ENCODE results near the gene TRMT2B.
"Not testable (repeated sequence)": the region's sequence is repeated elsewhere in the genome, so short reads cannot be mapped to it uniquely, and the experiment has no call there.

TRMT2B gene

GRCh38 chrX:100995469-100995868, 56.4 kb downstream of the TRMT2B start:
- FAIRE-seq (no peak), DNase-seq (ENCODE audit: insufficient read length, low spot score) (no peak)
- TF ChIP-seq, protein P1, sequence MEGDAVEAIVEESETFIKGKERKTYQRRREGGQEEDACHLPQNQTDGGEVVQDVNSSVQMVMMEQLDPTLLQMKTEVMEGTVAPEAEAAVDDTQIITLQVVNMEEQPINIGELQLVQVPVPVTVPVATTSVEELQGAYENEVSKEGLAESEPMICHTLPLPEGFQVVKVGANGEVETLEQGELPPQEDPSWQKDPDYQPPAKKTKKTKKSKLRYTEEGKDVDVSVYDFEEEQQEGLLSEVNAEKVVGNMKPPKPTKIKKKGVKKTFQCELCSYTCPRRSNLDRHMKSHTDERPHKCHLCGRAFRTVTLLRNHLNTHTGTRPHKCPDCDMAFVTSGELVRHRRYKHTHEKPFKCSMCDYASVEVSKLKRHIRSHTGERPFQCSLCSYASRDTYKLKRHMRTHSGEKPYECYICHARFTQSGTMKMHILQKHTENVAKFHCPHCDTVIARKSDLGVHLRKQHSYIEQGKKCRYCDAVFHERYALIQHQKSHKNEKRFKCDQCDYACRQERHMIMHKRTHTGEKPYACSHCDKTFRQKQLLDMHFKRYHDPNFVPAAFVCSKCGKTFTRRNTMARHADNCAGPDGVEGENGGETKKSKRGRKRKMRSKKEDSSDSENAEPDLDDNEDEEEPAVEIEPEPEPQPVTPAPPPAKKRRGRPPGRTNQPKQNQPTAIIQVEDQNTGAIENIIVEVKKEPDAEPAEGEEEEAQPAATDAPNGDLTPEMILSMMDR (IDR thresholded peaks at IDR 0.05; ENCODE audit: insufficient read depth, missing control alignments): no peak

DNA sequence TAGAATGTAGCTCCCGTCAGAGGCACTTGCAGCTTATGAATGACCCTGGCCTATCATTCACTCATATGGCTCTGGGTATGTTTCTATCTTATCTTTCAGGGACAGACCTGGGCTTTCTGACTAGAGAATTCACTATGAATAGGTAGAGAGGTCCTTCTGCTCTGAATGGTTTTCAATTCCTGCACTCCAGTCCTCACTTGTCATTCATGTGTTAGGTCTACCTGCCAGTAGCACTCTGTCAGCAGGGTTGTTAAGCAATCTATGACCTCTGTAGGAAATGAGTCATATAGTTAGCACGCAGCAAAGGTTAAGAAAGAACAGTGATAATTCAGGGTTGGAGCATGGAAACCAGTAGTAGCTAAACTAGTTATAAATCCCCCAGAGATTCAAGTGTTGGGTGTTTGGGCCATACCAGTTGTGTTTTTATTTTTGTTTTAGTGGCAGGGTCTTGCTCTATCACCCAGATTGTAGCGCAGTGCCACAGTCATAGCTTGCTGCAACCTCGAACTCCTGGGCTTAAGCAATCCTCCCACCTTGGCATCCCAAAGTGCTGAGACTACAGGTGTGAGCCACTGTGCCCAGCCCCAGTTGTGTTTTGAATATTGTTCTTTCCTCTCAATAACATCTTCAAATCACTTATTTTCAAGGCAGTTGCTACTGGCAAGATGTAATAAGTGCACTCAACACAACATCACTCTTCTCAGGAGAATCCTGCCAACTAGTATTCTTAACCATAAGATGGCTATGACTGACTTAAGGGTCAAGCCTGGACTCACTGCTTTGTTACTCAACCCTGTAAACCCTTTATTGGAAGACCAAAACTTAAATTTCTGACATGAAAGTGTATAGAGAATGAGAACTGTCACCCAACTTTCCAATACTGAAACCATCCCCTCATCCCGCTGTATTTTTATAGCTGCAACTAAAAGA, 57.3 kb downstream of the TRMT2B start:
- FAIRE-seq (no peak), DNase-seq (ENCODE audit: insufficient read length, low spot score) (no peak)
- TF ChIP-seq, protein P1 (IDR thresholded peaks at IDR 0.05; ENCODE audit: insufficient read depth, missing control alignments): no peak

- no peak for DNase-seq (ENCODE audit: insufficient read length, low spot score)
- TF ChIP-seq, protein P1 (IDR thresholded peaks at IDR 0.05; ENCODE audit: insufficient read depth, missing control alignments): no peak
- no peak for FAIRE-seq
Measured at GRCh38 chrX:100990139-100990538, 61.8 kb downstream of the TRMT2B start.

DNA sequence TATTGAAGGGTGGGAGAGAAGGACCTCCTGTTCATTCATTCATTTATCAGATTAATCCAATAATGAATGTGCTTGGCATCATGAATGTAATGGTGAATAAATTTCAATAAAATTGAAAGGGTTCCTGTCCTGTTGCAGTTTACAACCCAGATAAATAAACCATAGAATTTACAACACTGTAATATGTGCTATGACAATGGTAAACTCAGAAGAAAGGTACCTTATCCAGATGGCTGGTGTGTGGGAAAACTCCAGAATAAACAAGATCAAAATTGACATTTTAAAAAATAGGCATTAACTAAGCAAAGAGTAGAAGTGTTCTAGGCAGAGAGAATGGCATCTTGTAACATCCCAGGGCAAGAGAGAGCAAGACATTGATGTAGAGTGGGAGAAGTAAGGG, 67.1 kb downstream of the TRMT2B start:
- TF ChIP-seq, protein P1 (IDR thresholded peaks at IDR 0.05; ENCODE audit: insufficient read depth, missing control alignments): no peak
- FAIRE-seq: no peak

GRCh38 chrX:100981498-100981845, 70.4 kb downstream of the TRMT2B start:
- DNase-seq (ENCODE audit: insufficient read length, low spot score); FAIRE-seq: not testable (repeated sequence)

More for the DNA sequence above, 67.1 kb downstream of the TRMT2B start:
- DNase-seq (ENCODE audit: insufficient read length, low spot score): no peak

DNA sequence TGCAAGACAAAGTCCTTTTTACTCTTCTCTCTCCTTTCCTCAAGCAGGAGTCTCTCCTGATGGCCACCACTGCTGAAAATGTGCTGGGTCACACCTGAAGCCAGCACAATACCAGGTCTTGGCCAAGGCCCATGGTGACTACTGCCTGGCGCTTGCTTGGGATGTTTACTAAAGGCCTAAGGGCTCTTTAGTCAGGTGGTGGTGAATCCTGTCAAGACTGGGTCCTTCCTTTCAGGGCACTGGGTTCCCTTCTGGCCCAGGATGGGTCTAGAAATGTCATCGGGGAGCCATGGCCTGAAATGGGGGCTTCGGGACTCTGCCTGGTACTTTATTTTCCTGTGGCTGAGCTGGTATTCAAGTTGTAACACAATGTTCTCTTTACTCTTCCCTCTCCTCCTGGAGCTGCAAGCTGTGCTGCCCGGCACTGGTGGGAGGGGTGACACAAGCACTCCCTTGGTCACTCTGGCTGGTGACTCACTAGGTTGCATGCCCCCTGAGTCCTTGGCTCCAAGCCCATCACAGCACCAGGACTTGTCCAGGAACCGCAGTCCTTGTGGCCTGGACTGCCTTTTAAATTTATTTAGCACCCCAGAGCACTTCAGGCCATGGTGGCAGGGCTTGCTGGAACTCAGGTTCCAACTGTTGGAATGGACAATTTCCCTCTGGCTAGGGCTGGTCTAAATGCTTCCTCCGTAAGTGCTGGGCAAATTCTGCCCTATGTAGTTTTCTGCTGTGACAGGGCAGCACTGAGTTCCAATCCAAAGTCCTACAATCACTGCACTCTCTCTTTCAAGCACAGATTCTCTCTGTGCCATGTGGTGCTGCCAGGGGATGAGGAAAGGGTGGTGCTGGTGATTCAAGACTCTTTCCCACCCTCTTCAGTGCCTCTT, 71.1 kb downstream of the TRMT2B start:
- TF ChIP-seq, protein P1 (IDR thresholded peaks at IDR 0.05; ENCODE audit: insufficient read depth, missing control alignments): no peak
- DNase-seq (ENCODE audit: insufficient read length, low spot score) (no peak), FAIRE-seq (no peak)

DNA sequence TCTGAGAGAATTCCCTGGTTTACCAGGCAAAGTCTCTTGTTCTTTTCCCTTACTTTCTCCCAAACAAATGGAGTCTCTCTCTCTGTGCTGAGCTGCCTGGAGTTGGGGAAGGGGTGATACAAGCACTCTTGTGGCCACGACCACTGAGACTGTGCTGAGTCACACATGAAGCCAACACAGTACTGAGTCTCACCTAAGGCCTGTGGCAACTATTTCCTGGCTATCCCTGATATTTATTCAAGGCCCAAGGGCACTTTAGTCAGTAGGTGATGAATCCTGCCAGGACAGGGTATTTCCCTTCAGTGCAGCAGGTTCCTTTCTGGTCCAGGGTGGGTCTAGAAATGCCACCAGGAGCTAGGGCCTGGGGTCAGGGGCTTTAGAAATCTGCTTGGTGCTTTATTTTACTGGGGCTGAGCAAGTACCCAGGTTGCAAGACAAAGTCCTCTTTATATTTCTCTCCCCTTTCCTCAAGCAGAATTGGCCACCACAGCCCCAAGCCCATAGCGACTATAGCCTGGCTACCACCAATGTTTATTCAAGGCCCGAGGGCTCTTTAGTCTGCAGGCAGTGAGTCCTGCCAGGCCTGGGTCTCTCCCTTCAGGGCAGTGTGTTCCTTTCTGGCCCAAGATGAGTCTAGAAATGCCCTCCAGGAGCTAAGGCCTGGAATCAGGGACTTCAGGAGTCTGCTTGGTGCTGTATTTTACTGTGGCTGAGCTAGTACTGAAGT, 71.9 kb downstream of the TRMT2B start:
- TF ChIP-seq, protein P1 (IDR thresholded peaks at IDR 0.05; ENCODE audit: insufficient read depth, missing control alignments): no peak
- FAIRE-seq (no peak), DNase-seq (ENCODE audit: insufficient read length, low spot score) (no peak)
